ENCODE results near the gene FOXI1. TPM values are rescaled to one million over a fixed set of nuclear protein-coding genes. Genes with fewer than 3 reads are reported as not detected.

FOXI1 gene
- polyA plus RNA-seq, 3 donors = not detected

- TF ChIP-seq, protein P1, sequence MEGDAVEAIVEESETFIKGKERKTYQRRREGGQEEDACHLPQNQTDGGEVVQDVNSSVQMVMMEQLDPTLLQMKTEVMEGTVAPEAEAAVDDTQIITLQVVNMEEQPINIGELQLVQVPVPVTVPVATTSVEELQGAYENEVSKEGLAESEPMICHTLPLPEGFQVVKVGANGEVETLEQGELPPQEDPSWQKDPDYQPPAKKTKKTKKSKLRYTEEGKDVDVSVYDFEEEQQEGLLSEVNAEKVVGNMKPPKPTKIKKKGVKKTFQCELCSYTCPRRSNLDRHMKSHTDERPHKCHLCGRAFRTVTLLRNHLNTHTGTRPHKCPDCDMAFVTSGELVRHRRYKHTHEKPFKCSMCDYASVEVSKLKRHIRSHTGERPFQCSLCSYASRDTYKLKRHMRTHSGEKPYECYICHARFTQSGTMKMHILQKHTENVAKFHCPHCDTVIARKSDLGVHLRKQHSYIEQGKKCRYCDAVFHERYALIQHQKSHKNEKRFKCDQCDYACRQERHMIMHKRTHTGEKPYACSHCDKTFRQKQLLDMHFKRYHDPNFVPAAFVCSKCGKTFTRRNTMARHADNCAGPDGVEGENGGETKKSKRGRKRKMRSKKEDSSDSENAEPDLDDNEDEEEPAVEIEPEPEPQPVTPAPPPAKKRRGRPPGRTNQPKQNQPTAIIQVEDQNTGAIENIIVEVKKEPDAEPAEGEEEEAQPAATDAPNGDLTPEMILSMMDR (IDR thresholded peaks at IDR 0.05) = no peak
- no peak overlapping the region for H3K4me3 ChIP-seq (replicated peaks in 1 of 3; ENCODE audit: low read depth in 2 of 3, low read length in 3 of 3)
- no peak overlapping the region for H2AFZ ChIP-seq (ENCODE audit: insufficient read depth, low read depth, low read length, poor library complexity, severe bottlenecking)
- no peaks in the 10 kb centered on the region for H3K27me3 ChIP-seq (ENCODE audit: control insufficient read depth in 2 of 2, insufficient read depth in 2 of 2, low read length in 2 of 2)
- Mint-ChIP-seq H3K4me3 (no peak overlapping the region), H3K4me1 (no peaks in the 10 kb centered on the region), H3K9me3 (no peaks in the 10 kb centered on the region), H3K27me3 (ENCODE audit: low read depth in 3 of 3) (no peaks in the 10 kb centered on the region), H3K36me3 (peaks cover 91 to 92% of the 10 kb centered on the region in 2 donors), H3K27ac (no peak overlapping the region)
- intact Hi-C loops (cut with micrococcal nuclease) = no loop called here
- no peak overlapping the region for H3K4me2 ChIP-seq (replicated peaks; ENCODE audit: extremely low read depth, low read length, poor library complexity, severe bottlenecking)
- peaks cover 94 to 98% of the 10 kb centered on the region in 2 donors for H3K36me3 ChIP-seq (replicated peaks in 1 of 2; ENCODE audit: control insufficient read depth in 1 of 2, insufficient read depth in 2 of 2, low read length in 2 of 2)
- no peak for DNase-seq
- H4K20me1 ChIP-seq (ENCODE audit: insufficient read depth, low read length) = peaks cover 59% of the 10 kb centered on the region
- H3K27ac ChIP-seq (ENCODE audit: low read depth in 1 of 2, low read length in 2 of 2) = no peak overlapping the region
- WGBS (ENCODE audit: insufficient coverage) = no CpG with 5 or more reads among the region's 1 CpG
- H3K79me2 ChIP-seq (ENCODE audit: insufficient read depth, low read length) = no peaks in the 10 kb centered on the region
- no peak overlapping the region for H3K9ac ChIP-seq (ENCODE audit: insufficient read depth, low read length, poor library complexity, severe bottlenecking)
- H3K9me3 ChIP-seq (replicated peaks in 1 of 2; ENCODE audit: control insufficient read depth in 1 of 2, insufficient read depth in 1 of 2, low read length in 2 of 2) = no peaks in the 10 kb centered on the region
- H3K4me1 ChIP-seq (ENCODE audit: control insufficient read depth in 1 of 2, insufficient read depth in 2 of 2, low read length in 2 of 2) = no peaks in the 10 kb centered on the region
These were observed 29.5 kb upstream of the FOXI1 start for GRCh38 chr5:170076211-170076610.

DNA sequence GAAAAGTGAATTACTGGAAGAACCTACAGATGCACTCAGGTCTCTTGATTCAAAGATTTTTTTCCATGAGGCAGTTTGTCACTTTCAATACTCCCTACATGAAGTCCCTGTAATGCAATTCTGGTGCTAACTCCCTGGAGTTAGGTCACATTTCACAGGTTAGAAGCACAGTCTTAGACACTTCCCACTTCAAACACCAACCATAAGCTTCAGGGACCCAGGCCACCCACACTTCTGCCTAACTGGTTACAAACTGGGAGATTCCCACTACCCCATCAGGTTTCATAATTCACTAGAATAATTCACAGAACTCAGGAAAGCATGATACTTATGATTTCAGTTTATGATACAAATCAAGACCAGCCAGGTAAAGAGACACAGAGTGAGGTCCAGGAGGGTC lies 29.0 kb upstream of the FOXI1 start:
- H3K9me3 ChIP-seq (replicated peaks in 1 of 2; ENCODE audit: control insufficient read depth in 1 of 2, insufficient read depth in 1 of 2, low read length in 2 of 2) = no peaks in the 10 kb centered on the region
- TF ChIP-seq, protein P1 (IDR thresholded peaks at IDR 0.05) = no peak
- no peak overlapping the region for H2AFZ ChIP-seq (ENCODE audit: insufficient read depth, low read depth, low read length, poor library complexity, severe bottlenecking)
- intact Hi-C loops (cut with micrococcal nuclease) = no loop called here
- Mint-ChIP-seq H3K27me3 (ENCODE audit: low read depth in 3 of 3) (no peaks in the 10 kb centered on the region), H3K27ac (peak overlapping the region in 1 of 7 donors; percentile 26), H3K4me3 (no peak overlapping the region), H3K36me3 (peaks cover 91 to 92% of the 10 kb centered on the region in 2 donors), H3K9me3 (no peaks in the 10 kb centered on the region), H3K4me1 (no peaks in the 10 kb centered on the region)
- H3K4me2 ChIP-seq (replicated peaks; ENCODE audit: extremely low read depth, low read length, poor library complexity, severe bottlenecking) = no peak overlapping the region
- H3K27me3 ChIP-seq (ENCODE audit: control insufficient read depth in 2 of 2, insufficient read depth in 2 of 2, low read length in 2 of 2) = no peaks in the 10 kb centered on the region
- H3K4me3 ChIP-seq (replicated peaks in 1 of 3; ENCODE audit: low read depth in 2 of 3, low read length in 3 of 3) = no peak overlapping the region
- H3K9ac ChIP-seq (ENCODE audit: insufficient read depth, low read length, poor library complexity, severe bottlenecking) = no peak overlapping the region
- no peaks in the 10 kb centered on the region for H3K79me2 ChIP-seq (ENCODE audit: insufficient read depth, low read length)
- DNase-seq = no peak
- H3K4me1 ChIP-seq (ENCODE audit: control insufficient read depth in 1 of 2, insufficient read depth in 2 of 2, low read length in 2 of 2) = no peaks in the 10 kb centered on the region
- H4K20me1 ChIP-seq (ENCODE audit: insufficient read depth, low read length) = peaks cover 56% of the 10 kb centered on the region
- no peak overlapping the region for H3K27ac ChIP-seq (ENCODE audit: low read depth in 1 of 2, low read length in 2 of 2)
- H3K36me3 ChIP-seq (replicated peaks in 1 of 2; ENCODE audit: control insufficient read depth in 1 of 2, insufficient read depth in 2 of 2, low read length in 2 of 2) = peaks cover 94 to 98% of the 10 kb centered on the region in 2 donors
